Anterior cingulate cortex (tissue), 58 donors: Measurements from ENCODE around the gene MYO5A.
"Not testable (repeated sequence)": the region's sequence is repeated elsewhere in the genome, so short reads cannot be mapped to it uniquely, and the experiment has no call there.

Experiments used
- DNase-seq, 58 donors: peaks; one replicate each; lab custom pipeline; 2025; lab: John Stamatoyannopoulos, UW

Gene MYO5A

GRCh38 chr15:52528564-52529340 is at the start of gene MYO5A:
Gene MYO5A, minus strand, starts transcription at chr15:52528880. Its CDS starts 74 bp downstream, at chr15:52528806.
- peak in 56 of 58 donors; percentile 31 to 85 (median 75) for DNase-seq

- no peak for DNase-seq
Measured at GRCh38 chr15:52576692-52577091, 48.0 kb upstream of the MYO5A start.

DNA sequence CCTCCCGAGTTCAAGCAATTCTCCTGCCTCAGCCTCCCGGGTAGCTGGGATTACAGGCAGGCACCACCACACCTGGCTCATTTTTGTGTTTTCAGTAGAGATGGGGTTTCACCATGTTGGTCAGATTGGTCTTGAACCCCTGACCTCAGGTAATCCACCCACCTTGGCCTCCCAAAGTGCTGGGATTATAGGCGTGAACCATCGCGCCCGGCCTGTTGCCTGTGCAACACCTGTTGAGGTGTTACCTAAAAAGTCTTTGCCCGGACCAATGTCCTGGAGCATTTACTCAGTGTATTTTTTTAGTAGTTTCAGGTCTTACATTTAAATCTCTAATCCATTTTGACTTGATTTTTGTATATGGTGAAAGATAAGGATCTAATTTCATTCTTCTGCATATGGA is 46.9 kb upstream of the MYO5A start:
- DNase-seq: not testable (repeated sequence)

GRCh38 chr15:52575072-52575471 is 46.4 kb upstream of the MYO5A start:
- DNase-seq: no peak

DNA sequence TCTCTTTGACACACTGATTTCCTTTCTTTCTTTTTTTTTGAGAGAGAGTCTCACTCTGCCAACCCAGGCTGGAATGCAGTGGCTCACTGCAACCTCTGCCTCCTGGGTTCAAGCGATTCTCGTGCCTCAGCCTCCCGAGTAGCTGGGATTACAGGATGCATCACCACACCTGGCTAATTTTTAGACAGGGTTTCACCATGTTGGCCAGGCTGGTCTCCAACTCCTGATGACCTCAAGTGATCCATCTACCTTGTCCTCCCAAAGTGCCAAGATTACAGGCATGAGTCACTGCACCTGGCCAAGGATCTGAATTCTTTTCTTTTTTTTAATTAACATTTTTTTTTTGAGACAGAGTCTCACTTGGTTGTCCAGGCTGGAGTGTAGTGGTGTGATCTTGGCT is 45.9 kb upstream of the MYO5A start:
- DNase-seq: not testable (repeated sequence)

DNA sequence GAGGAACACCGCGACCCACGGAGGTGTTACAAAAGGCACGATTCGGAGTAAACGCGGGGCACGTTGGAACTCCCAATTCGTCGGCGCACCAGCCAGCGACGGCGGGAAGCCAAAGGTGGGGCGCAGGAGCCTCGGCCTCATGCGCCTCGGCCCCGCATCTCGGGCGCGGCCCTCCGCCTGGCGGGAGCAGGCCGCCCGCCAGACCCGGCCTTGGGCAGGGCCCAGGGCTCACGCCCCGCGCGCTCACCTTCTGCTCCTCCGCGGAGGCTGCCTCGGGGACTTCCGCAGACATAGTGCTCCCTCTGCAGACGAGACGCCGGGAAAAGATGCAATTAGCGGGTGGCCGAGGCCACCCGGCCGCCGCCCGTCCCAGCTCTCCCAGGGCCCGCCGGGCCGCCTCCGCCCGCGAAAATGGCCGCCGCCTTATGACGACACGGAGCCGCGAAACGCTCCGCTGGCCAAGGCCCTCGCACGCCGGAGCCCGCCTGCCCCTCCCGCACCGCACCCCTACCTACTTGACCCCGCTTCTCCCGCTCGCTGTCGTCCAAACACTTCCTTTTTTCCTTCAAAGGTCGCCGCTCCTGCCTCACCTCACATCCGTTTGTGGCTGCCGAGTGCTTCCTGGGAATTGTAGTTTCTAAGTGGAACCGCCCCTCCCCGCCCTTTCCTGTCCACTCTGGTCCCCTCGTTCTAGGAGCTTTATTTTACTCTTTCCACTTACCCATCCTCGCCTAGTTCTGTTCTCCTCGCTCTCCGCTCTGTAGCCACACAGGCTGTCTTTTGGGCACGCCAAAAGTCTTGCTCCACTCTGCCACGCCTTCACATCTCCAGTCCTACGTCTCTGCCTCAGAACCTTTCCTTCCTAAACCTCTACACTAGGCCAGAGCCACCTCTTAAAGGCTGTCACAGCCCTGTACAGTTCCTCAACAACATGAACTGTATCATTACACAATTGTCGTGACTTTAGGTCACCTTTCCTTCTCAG is 40.2 kb upstream of the MYO5A start, which contains the start of gene ARPP19:
Gene ARPP19 (minus strand): TSS at position 430 of the 985 bp plus-strand sequence. CDS start 138 bp downstream, at position 292.
- DNase-seq: peak; percentile 31 to 94 (median 84)

- peak in 6 of 58 donors; percentile 9 to 41 (median 25) for DNase-seq
Measured at GRCh38 chr15:52567871-52568600, 39.4 kb upstream of the MYO5A start.

- DNase-seq: no peak
Measured at GRCh38 chr15:52566889-52567288, 38.2 kb upstream of the MYO5A start.

GRCh38 chr15:52565417-52566358 is 37.0 kb upstream of the MYO5A start:
- not testable (repeated sequence) for DNase-seq

DNA sequence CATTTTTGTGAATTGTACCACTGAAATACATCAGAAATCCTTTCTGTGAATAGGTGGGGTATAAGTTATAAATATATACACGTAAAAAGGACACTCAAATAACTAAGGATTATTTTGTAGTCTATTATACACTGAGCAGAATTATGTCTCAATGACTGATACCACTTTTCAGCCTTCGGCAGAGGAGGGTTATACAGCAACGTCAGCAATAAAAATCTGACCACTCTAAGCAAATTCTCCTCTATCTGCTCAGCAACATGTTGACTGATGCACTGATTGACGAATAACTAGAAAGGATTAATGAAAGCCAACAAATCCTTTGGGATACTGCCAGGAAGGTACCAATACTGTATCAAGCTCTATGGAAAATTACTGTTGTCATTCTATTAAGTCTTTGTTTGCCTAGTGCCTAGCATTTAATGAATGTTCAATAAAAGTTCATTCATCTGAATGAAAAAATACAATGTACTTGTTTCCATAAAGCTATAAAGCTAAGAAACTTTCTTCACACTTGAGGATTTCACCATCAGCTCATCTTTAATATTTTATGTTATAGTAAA is 34.9 kb upstream of the MYO5A start:
- DNase-seq: no peak

DNA sequence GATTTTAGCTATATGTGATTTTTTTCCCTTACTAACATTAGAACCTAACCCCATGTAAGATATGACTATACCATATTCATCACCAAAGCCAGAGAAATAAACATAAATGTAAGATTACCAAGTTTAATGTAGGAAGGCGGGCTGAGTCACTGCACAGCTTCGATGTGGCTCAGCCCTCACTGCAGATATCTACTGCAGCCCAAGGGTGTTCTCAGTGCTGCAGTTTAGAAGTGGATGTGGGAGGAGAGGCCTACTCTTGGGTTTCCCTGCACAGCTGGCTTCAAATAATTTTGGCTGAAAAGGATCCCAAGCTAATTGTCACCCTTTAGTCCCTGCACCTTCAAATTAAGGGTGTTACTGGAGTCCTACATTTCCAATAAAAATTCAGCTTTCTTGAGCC is 30.9 kb upstream of the MYO5A start:
- DNase-seq: peak in 7 of 58 donors; percentile 1 to 63 (median 15)

DNA sequence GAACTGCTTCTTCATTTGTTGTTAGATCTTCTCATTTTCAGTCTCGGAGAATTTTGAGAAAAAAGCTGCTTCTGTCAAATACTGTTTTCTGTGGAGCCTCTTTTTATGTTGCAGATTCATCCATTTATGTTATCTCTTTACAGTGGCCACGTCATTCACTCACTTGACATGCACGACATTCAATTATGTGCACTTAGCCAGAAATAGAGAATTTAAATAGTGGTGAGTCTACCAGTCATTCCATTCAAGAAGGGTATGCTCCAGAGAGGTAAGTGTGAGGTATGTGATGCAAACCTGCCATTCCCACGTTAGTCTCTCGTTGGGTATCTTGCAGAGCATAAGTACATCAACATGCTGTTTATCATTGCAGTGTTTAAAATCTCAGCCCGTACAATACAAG is 30.3 kb upstream of the MYO5A start:
- DNase-seq: no peak

GRCh38 chr15:52558196-52558595 is 29.5 kb upstream of the MYO5A start:
- no peak for DNase-seq

DNA sequence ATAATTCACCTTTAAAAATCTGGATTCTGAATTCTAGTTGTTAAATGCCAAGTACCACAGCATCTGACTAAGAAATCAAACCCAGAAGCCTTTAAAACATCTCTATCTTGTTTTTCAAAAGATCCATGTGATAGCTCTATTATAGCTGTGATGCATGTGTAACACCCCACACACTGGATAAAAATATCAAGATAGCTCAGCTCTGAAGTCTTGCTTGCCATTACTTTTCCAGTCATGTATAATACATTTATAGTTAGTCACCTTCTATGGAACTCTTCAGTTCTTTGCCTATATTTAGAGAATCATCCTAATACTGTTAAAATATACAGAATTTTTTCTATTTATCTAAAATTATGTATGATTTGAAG is 28.6 kb upstream of the MYO5A start:
- DNase-seq: peak in 2 of 58 donors; percentile 2 to 7

DNA sequence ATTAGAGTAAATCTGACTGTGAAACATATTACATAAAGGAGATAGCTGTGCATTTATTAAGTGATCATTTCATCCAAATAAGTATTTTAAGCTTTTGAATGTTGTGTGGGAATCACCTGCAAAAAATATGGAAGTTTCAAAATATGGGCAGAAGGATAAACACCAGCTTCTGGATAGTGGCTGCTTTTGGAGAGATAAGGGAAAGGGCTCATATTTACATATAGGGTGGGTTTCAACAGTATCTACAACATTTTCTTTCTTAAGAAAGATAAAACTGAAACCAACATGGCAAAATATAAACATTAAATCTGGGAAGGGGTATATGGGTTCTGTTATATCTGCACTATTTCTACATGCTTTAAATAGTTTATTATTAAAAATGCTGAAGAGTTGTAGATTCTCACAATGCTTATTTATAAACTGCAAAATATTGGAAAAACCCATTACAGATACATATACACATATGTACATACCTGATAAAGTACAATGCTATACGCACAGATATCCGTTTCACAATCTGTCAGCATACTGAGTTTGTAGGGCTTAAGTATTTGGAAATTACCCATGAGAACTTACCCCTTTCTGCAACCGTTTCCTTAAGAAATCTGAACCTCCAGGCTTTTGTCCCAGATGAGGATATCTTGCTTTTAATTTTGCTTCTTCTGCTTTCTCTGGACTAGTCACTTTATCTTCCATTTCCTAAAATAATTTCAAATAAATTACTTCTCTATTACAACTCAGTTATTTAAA is 28.0 kb upstream of the MYO5A start:
- no peak for DNase-seq

DNA sequence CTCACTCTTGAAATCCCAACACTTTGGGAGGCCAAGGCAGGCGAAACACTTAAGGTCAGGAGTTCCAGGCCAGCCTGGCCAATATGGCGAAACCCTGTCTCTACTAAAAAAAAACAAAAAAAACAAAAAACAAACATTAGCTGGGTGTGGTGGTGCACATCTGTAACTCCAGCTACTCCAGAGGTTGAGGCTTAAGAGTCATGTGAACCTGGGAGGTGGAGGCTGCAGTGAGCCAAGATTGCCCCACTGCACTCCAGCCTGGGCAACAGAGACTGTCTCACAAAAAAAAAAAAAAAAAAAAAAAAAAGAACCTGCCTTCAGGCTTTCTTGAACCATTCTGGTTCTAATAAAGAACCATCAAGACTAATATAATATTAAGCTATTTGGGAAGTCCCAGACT is 23.6 kb upstream of the MYO5A start:
- DNase-seq: no peak

GRCh38 chr15:52551762-52552161 is 23.1 kb upstream of the MYO5A start:
- no peak for DNase-seq

GRCh38 chr15:52551186-52551585 is 22.5 kb upstream of the MYO5A start:
- not testable (repeated sequence) for DNase-seq
